NCI-H748 (cell line): ENCODE data around the gene USP53.
"Not testable (repeated sequence)": the region's sequence is repeated elsewhere in the genome, so short reads cannot be mapped to it uniquely, and the experiment has no call there.

Experiments used
- DNase-seq: peaks from one replicate; lab custom pipeline; 2025; ENCODE audit not compliant: unreplicated experiment; lab: John Stamatoyannopoulos, UW

USP53 gene

GRCh38 chr4:119268466-119268865 is 56.0 kb downstream of the USP53 start:
- DNase-seq, result no peak

GRCh38 chr4:119271361-119272085 is 59.0 kb downstream of the USP53 start:
- no peak for DNase-seq

GRCh38 chr4:119279541-119279940 is 67.0 kb downstream of the USP53 start:
- DNase-seq, result not testable (repeated sequence)

- not testable (repeated sequence) for DNase-seq
These were observed 67.4 kb downstream of the USP53 start for GRCh38 chr4:119279945-119280344.

GRCh38 chr4:119281393-119281792 is 68.9 kb downstream of the USP53 start:
- DNase-seq, result no peak

- DNase-seq, result no peak
These were observed 72.6 kb downstream of the USP53 start for GRCh38 chr4:119284876-119285780.

GRCh38 chr4:119286377-119287002 is 74.0 kb downstream of the USP53 start:
- no peak for DNase-seq

- no peak for DNase-seq
These were observed 76.8 kb downstream of the USP53 start for GRCh38 chr4:119289313-119289712.

GRCh38 chr4:119290598-119290997 is 78.1 kb downstream of the USP53 start:
- DNase-seq, result no peak

- DNase-seq, result no peak
These were observed 83.8 kb downstream of the USP53 start for GRCh38 chr4:119296356-119296755.

- DNase-seq, result no peak
These were observed 85.3 kb downstream of the USP53 start for GRCh38 chr4:119297795-119298194.

GRCh38 chr4:119299260-119299671 is 86.8 kb downstream of the USP53 start:
- DNase-seq, result no peak

GRCh38 chr4:119299741-119300100 is 87.2 kb downstream of the USP53 start:
- no peak for DNase-seq

GRCh38 chr4:119300101-119300978 is 87.8 kb downstream of the USP53 start:
- no peak for DNase-seq

GRCh38 chr4:119302073-119302832 is 89.7 kb downstream of the USP53 start:
- no peak for DNase-seq

GRCh38 chr4:119303587-119304305 is 91.2 kb downstream of the USP53 start:
- no peak for DNase-seq

GRCh38 chr4:119304431-119304830 is 91.9 kb downstream of the USP53 start:
- no peak for DNase-seq

- no peak for DNase-seq
These were observed 95.1 kb downstream of the USP53 start for GRCh38 chr4:119307606-119308005.

- no peak for DNase-seq
These were observed 98.3 kb downstream of the USP53 start for GRCh38 chr4:119310826-119311225.
